Measurements from ENCODE around the gene CORT.
"Not testable (repeated sequence)": the region's sequence is repeated elsewhere in the genome, so short reads cannot be mapped to it uniquely, and the experiment has no call there.

The CORT gene

DNA sequence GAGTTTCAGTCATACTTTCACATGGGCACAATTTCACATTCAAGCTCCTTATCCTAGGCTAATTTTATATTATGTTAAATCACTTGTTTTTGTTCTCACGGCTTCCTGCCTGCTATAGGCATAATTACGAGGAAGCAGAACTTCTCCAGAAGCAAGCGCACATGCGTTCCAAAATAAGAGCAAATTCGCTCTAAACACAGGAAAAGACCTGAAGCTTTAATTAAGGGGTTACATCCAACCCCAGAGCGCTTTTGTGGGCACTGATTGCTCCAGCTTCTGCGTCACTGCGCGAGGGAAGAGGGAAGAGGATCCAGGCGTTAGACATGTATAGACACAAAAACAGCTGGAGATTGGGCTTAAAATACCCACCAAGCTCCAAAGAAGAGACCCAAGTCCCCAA, at the start of gene CORT:
CORT (plus strand) TSS at position 281 of the 400 bp plus-strand sequence. CDS start 193 bp downstream, outside the sequence.
- DNase-seq (ENCODE audit: low read depth in 1 of 2, low spot score in 1 of 2), result no peak
- in situ Hi-C loops (cut with HindIII; ENCODE audit: low pct_unique_long_range_greater_than_20kb, low sequenced_read_pairs), result no loop called here
- TF ChIP-seq JUND (IDR thresholded peaks at IDR 0.05; ENCODE audit: low read depth), result no peak

- in situ Hi-C loops (cut with HindIII; ENCODE audit: low pct_unique_long_range_greater_than_20kb, low sequenced_read_pairs), result no loop called here
- no peak for DNase-seq (ENCODE audit: low read depth in 1 of 2, low spot score in 1 of 2)
- TF ChIP-seq JUND (IDR thresholded peaks at IDR 0.05; ENCODE audit: low read depth), result no peak
These were observed 48.5 kb upstream of the CORT start for GRCh38 chr1:10401281-10401680.

DNA sequence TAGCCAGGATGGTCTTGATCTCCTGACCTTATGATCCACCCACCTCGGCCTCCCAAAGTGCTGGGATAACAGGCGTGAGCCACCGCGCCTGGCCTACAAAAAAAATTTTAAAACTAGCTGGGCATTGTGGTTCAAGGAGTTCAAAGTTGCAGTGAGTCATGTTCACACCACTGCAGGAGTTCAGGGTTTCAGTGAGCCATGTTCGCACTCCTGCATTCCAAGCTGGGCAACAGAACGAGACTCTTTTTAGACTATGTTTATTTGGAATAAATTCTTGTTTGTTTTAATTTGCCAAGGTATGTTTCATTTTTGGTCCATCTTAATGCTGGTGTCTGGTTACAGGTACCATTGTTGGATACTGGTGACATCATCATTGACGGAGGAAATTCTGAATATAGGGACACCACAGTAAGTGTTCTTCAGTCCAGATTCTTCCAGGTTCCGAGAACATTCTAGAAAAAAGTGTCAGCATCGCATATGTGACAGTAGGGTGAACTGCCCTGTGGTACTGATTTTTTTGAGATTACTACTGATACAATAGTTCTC, 47.0 kb upstream of the CORT start:
- DNase-seq (ENCODE audit: low read depth in 1 of 2, low spot score in 1 of 2), result no peak
- no peak for TF ChIP-seq JUND (IDR thresholded peaks at IDR 0.05; ENCODE audit: low read depth)
- in situ Hi-C loops (cut with HindIII; ENCODE audit: low pct_unique_long_range_greater_than_20kb, low sequenced_read_pairs), result no loop called here

DNA sequence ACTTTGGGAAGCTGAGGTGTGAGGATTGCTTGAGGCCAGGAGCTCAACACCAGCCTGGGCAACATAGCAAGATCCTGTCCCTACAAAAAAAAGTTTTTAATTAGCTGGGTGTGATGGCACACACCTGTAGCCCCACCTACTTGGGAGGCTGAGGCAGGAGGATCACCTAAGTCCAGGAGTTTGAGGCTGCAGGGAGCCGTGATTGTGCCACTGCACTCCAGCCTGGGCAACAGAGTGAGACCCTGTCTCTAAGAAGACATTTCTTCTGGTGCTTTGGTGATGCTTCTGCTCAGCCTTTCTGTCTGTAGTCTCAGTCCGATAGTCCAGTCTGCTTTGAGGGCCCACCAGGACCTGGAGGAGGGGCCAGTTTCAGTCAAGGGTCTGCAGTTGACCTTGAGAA, 42.6 kb upstream of the CORT start:
- DNase-seq (ENCODE audit: low read depth in 1 of 2, low spot score in 1 of 2), result no peak
- TF ChIP-seq JUND (IDR thresholded peaks at IDR 0.05; ENCODE audit: low read depth), result no peak
- in situ Hi-C loops (cut with HindIII; ENCODE audit: low pct_unique_long_range_greater_than_20kb, low sequenced_read_pairs), result no loop called here

- DNase-seq (ENCODE audit: low read depth in 1 of 2, low spot score in 1 of 2), result peak in 1 of 2 experiments; percentile 57
- in situ Hi-C loops (cut with HindIII; ENCODE audit: low pct_unique_long_range_greater_than_20kb, low sequenced_read_pairs), result no loop called here
- TF ChIP-seq JUND (IDR thresholded peaks at IDR 0.05; ENCODE audit: low read depth), result no peak
These were observed 34.5 kb upstream of the CORT start for GRCh38 chr1:10415211-10415930.

GRCh38 chr1:10415967-10416366, 33.9 kb upstream of the CORT start:
- DNase-seq (ENCODE audit: low read depth in 1 of 2, low spot score in 1 of 2); in situ Hi-C loops (cut with HindIII; ENCODE audit: low pct_unique_long_range_greater_than_20kb, low sequenced_read_pairs): not testable (repeated sequence)

GRCh38 chr1:10418741-10419140, 31.1 kb upstream of the CORT start:
- in situ Hi-C loops (cut with HindIII; ENCODE audit: low pct_unique_long_range_greater_than_20kb, low sequenced_read_pairs); DNase-seq (ENCODE audit: low read depth in 1 of 2, low spot score in 1 of 2): not testable (repeated sequence)

DNA sequence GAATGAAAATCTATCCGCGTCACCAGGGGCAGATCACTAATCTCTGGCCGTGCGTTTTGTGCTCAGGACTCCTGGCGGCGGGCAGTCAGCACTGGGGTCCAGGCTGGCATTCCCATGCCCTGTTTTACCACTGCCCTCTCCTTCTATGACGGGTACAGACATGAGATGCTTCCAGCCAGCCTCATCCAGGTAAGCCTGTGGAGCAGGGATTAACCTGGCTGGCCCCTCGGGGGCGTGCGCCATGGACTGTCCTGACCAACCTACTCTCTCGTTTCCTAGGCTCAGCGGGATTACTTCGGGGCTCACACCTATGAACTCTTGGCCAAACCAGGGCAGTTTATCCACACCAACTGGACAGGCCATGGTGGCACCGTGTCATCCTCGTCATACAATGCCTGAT, 30.5 kb upstream of the CORT start:
- no peak for DNase-seq (ENCODE audit: low read depth in 1 of 2, low spot score in 1 of 2)
- no peak for TF ChIP-seq JUND (IDR thresholded peaks at IDR 0.05; ENCODE audit: low read depth)
- in situ Hi-C loops (cut with HindIII; ENCODE audit: low pct_unique_long_range_greater_than_20kb, low sequenced_read_pairs), result no loop called here

- no peak for DNase-seq (ENCODE audit: low read depth in 1 of 2, low spot score in 1 of 2)
- in situ Hi-C loops (cut with HindIII; ENCODE audit: low pct_unique_long_range_greater_than_20kb, low sequenced_read_pairs), result no loop called here
- TF ChIP-seq JUND (IDR thresholded peaks at IDR 0.05; ENCODE audit: low read depth), result no peak
These were observed 28.2 kb upstream of the CORT start for GRCh38 chr1:10421637-10422036.

- no peak for TF ChIP-seq JUND (IDR thresholded peaks at IDR 0.05; ENCODE audit: low read depth)
- in situ Hi-C loops (cut with HindIII; ENCODE audit: low pct_unique_long_range_greater_than_20kb, low sequenced_read_pairs), result no loop called here
- no peak for DNase-seq (ENCODE audit: low read depth in 1 of 2, low spot score in 1 of 2)
These were observed 25.8 kb upstream of the CORT start for GRCh38 chr1:10424034-10424433.

DNA sequence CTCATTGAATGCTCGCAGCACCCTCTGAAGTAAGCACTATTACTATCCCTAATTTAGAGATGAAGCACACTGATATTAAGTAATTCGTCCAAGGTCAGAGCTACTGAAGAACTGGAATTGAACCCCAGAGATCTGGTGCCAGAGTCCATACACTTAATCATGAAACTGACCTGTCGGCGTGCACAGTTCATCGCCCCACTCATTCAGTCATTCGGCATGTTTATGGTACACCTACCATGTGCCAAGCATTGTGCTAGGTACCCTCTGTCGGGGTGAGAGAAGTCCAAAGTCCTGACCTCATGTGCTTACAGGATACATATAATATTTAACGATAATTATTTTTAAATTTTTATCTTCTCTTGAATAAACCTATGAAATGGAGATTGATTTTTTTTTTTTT, 25.2 kb upstream of the CORT start:
- no peak for TF ChIP-seq JUND (IDR thresholded peaks at IDR 0.05; ENCODE audit: low read depth)
- in situ Hi-C loops (cut with HindIII; ENCODE audit: low pct_unique_long_range_greater_than_20kb, low sequenced_read_pairs), result no loop called here
- DNase-seq (ENCODE audit: low read depth in 1 of 2, low spot score in 1 of 2), result no peak

DNA sequence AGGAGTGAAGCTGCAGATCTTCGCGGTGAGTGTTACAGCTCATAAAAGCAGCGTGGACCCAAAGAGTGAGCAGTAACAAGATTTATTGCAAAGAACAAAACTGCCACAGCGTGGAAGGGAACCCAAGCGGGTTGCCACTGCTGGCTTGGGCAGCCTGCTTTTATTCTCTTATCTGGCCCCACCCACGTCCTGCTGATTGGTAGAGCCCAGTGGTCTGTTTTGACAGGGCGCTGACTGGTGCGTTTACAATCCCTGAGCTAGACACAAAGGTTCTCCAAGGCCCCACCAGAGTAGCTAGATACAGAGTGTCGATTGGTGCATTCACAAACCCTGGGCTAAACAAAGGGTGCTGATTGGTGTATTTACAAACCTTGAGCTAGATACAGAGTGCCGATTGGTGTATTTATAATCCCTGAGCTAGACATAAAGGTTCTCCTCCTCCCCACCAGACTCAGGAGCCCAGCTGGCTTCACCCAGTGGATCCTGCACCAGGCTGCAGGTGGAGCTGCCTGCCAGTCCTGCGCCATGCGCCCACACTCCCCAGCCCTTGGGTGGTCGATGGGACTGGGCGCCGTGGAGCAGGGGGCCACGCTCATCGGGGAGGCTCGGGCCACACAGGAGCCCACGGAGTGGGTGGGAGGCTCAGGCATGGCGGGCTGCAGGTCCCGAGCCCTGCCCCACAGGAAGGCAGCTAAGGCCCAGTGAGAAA, 23.9 kb upstream of the CORT start:
- DNase-seq (ENCODE audit: low read depth in 1 of 2, low spot score in 1 of 2); in situ Hi-C loops (cut with HindIII; ENCODE audit: low pct_unique_long_range_greater_than_20kb, low sequenced_read_pairs): not testable (repeated sequence)

GRCh38 chr1:10426535-10426848, 23.3 kb upstream of the CORT start:
- in situ Hi-C loops (cut with HindIII; ENCODE audit: low pct_unique_long_range_greater_than_20kb, low sequenced_read_pairs); DNase-seq (ENCODE audit: low read depth in 1 of 2, low spot score in 1 of 2): not testable (repeated sequence)

All from T47D (cell line).